AML-193 (cell line): ENCODE results near the gene LEKR1.

ENCODE experiments used
- DNase-seq, 2 experiments: peaks; one replicate each; lab custom pipeline; 2025; lab: John Stamatoyannopoulos, UW

The LEKR1 gene

DNA sequence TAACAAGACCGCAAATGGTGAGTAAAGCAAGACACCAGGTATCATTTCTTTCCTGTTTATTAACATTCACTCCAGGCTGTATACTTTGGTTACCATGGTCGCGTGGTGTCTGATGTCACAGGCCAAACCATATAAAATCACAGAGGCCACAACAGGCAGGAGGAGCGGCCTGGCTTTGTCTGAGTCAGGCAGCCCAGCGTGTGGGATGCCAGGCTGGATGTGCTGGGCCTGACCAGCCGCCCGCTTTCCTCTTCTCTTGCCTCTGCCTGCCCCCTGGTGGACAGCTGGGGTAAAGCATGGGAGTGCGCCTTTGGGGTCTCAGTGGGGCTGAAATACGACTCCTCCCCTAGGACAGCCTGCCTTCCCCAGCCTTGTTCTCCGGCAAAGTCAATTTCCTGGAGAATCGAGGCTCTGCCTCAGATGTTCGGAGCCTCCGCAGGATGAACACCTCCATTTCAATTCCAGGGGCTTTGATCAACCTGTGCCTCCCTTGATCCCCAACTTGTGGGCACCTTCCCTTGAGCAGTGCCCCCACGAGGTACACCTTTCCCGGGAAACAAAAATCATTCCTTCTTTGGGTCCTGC is 255.6 kb downstream of the LEKR1 start:
- no peak for DNase-seq

DNA sequence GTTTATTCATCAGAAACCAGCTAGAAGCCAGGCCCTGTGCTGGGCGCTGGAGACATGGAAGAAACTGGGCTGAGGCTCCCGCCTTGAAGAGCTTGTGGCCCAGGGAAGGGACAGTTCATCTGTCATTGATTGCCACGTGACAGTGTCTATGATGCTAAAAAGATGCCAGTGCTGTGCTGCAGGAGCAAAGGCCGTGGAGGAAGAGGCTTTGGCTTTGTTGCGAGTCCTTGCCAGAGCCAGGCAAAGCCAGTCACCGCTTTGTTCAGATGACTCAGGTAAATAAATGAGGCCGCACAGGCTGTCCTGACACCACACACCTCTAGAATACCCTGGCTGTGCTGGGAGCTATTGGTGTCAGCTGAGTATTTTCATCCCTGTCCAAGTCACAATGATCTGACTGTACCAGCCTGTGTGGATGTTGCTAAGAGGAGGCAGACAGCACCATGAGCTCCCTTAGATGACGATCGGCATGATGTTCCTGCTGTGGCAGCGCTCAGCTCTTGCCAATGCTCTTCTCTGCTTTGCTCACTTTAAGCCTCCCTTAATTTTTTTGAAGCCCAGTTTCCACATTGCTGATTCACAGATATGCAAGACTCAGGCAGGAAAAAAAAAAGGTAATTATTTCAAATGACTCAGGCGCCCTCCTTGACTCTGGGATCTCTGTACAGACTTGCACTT is 256.3 kb downstream of the LEKR1 start:
- DNase-seq = no peak

DNA sequence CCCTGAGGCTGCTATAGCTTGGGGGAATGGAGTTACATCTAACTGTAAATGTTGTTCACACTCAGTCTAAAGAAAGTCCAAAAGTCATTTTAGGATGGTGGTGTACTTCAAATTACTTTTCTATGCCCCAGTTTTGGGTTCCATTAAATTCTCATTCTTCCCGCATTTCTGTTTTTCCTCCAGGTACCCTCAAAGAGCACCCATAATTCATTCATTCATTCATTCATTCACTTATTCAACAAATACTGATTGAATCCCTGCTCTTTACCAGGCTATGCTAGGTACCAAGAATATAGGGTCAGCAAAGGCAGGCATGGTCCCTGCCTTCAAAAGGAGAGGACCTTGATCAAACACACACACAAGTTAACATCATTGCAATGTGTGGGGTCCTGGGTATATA is 257.7 kb downstream of the LEKR1 start:
- DNase-seq = no peak

DNA sequence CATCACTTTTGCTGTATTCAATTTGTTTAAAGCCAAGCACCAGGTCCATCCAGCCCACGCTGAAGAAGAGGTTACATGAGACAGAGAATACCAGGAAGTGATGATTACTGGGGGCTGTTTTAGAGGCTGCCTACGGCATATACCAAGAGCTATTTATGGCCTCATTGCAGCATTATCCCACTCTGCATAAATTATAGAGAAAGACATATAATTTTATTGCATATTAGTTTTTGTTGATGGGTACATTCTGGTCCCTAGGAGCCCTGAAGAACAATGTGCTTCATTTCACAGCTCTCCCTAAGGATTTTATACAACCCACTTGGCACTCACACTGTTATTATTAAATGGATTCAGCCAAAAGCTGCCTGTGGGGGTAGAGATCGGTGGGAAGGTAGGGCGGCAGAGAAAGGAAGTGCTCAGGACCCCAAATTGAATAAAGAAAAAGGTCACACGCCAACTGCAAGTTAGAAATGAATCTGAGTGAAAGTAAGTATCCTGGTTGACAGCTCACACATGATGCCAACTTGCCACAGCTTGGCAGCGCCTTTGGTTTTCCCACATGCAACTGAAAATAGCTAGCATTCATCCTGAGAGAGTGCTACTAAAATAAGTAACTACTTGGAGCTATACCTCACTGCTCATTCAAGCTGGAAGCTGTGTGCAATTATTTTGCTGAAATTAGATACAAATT is 260.1 kb downstream of the LEKR1 start:
- no peak for DNase-seq

DNA sequence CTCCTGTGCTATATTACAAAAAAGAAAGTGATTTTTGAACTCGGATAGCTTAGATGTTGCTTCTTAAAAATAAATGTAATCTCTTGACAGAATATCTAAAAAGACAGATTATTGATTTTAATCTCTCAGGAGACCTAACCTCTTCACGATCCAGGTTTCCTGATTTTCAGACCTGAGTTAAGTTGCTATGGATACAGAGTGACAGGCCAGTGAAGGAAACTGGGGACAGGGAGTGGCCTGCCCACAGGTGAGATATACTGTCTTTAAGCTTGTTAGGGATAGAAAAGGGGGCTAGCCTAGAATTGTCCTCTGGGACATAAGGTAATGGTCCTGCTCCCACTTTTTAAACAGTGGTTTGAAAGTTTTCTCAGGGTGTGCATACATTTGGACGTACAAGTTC is 260.6 kb downstream of the LEKR1 start:
- no peak for DNase-seq

DNA sequence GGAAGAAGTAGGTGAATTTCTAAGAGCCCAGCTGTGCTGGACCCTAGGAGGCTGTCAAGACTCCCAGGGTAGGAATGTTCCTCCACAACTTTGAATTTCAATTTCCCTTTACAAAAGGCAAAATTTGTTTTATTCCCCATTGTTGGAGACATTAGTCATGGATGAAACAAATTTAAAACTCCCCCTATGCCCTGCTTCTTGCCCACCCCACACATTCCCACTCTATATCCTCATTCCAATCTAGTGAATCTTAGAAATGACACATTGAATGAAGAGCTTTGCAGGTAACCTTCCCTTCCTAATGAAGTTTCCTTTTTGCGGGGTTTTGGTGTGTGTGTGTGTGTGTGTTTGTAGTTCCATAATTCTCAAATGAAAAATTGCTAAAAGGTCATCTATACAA is 261.2 kb downstream of the LEKR1 start:
- no peak for DNase-seq

DNA sequence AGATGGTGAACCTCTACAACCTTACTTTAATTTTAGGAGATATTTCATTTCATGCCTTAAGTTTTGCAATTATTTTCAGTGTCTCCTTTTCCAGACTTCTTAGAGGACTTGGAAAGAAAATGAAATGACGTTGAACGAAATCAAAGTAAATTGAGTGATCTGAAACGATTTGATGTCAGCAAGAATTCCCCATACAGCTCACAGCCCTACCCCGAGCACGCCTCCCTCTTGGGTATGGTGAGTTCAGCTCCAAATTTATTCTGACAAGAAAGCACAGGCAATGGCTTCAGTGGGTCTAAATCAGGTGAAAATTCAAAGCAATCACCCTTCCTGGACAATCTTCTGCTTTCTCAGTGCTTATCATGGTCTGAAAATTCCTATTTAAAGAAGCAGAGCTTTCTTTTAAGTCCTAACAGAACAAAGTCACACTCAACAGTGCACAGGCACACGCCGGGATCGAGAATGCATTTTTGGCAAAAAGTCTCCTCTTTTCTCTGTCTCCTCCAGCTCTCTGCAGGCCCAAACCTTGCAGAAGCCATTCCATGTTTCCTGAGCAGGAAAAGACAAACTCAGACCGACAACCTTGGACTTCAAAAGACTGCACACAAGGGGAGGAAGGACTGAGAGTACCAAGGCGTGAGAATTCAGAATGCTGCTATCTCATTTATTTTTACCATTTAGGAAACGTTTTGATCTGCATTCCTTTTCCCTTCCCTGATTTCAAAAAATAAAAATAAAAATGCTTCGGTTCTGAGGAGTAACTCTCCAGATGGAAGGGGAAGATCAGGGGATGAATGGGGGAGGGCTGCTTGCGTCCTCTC is 261.8 kb downstream of the LEKR1 start:
- no peak for DNase-seq

DNA sequence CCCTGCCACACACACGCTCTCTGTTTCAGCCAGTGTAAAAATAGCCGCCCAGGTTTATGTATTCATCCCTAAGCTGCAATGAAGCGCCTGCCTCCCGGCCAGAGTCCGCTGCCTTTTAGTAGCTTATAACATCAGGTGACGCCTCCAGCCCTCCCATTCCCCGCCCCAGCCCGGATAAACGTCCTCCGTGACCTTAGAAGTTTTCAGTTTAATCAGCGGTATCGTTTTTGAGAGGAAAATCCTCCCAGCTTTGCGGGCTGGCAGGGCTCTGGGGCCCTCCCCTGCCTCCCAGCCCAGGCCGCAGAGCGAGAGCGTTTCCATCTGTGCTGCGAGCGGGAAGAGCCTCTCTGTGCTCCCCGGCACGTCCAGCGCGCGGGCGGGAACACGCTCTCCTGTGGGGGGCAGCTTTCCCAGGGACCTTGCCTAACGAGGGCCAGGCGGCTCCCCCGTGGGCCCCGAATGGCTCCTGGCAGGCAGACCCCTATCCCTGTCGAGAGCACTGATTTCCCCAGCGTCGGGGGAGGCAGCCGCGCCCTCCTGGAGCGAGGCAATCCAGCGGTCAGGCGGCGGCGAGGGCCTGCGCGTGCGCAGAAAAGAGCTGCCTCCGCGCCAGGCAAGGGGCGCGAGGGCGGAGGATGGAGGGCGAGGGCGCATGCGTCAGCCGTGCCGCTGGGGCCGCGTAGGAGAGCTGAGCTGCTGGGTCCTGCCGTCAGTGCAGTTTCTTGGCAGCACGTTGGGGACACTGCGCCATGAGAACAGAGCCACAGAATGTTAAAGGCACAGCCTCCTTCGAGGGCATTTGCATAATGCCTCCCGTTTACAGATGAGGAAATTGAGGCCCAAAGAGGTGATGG is 262.7 kb downstream of the LEKR1 start:
- no peak for DNase-seq

DNA sequence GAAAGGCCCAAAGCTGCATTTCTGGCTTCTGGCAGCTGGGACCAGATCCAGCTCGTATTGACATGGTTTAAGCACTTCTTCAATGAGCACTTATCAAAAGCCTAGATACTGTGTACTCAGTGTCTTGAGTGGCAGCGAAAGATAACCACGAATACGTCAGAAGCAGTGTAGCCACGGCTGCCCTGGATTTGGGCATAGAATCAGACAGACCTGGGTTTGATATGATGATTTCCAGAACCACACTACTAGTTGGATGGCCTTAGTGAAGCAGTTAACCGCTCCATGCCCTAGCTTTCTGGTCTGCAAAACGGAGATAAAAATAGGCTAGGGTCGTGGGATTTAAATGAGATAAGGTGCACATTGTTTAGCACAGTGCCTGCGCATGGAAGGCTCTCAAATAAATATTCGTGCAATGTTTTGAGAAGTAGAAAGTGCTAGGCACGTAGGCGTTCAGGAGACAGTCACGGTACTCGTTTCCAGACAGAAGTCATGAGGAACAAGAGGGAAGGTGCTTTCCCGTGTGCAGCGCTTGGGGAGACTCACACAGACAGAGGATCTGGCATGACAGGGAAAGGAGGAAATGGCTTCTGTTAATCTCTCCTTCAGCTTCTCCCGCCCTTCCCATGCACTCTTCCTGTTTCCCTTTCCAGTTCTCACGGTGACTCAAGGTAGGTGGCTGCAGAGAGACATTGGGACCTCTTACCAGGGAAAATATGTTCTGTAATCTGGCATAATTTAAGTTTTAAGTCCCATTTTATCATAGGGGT is 263.5 kb downstream of the LEKR1 start:
- DNase-seq = no peak

DNA sequence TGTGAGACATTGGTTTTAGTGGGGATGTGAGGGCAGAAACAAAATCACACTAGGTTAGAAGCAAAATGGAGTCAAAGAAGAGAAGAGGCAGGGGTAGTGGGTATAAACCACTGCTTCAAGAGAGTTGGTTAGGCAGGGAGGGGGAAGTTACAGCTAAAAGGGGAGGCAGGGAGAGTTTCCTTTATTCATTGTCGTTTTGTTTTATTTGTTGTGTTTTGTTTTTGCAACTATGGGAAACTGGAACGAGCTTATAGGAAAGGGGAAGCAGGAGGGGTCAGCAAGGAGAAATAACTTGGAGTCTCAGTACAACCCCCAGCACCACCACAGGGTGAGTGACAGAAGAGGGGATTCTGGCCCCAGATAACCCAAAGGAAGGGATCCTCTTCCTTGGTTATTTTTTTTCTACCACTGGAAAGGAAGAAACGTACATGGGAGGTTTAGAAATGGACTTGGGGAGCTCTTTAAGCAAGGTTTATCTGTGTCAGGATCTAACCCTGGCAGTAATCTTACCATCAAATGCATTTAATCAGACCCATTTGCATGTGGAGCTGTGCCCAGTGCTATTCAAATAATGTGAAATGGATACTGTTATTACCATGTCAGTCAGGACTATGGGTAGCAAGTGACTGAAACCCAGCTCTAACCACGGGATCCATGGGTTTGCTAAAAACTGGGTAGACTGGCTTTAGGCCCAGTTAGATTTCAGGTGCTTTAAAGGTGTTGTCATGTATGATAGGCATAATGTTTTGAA is 265.1 kb downstream of the LEKR1 start:
- DNase-seq = no peak

DNA sequence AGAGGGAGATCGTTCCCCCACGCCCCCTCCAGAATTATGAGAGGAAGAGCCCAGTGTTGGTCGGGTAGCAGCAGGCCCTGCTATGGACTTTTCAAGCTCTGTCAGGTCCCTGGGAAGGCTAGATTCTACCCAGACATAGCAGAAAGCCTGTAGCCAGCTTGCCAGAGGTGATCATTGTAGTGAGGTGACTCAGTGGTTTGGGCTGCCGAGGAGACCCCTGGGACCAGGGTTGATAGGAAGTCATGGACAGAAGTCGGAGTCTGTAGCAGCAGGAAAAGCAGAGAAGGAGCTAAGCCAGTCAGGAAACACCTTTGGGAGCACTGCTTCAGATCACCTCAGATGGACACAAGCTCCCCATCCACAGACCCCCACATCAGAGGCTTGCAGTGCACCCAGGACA is 266.1 kb downstream of the LEKR1 start:
- no peak for DNase-seq

DNA sequence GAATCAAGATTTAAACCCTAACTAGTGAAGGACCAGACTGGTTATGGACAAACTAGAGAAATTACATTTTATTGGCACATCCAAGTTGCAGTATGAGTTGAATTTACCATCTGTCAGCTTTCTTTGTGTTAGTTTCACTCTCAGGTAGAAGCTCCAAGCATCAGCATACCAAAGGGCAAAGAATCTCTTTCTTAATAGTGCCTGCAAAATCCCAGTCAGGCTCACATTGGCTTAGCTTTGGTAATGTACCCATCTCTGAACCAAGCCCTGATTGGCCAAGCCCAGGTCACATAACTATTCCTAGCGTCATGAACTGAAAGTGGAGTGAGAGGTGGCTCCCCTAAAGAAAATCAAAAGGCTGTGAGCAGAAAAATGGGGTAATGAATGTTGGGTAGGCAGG is 266.9 kb downstream of the LEKR1 start:
- no peak for DNase-seq

DNA sequence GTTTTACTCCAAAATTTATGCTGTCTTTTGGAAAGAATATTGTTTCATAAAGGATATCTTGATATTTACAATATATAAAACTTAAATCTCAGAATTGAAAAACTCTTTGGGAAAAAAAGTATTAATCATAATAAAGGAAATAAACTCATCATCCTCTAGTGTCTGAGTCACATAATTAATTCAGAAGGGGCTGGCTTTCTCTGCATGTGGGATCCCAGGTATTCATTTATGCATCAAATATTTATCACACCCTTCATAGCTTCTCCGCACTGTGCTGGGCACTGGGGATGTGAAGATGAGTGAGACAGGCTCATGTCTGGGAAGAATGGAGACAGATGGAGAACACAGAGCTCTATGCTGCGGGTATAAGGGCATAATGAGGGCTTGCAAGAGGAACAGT is 268.1 kb downstream of the LEKR1 start:
- no peak for DNase-seq

DNA sequence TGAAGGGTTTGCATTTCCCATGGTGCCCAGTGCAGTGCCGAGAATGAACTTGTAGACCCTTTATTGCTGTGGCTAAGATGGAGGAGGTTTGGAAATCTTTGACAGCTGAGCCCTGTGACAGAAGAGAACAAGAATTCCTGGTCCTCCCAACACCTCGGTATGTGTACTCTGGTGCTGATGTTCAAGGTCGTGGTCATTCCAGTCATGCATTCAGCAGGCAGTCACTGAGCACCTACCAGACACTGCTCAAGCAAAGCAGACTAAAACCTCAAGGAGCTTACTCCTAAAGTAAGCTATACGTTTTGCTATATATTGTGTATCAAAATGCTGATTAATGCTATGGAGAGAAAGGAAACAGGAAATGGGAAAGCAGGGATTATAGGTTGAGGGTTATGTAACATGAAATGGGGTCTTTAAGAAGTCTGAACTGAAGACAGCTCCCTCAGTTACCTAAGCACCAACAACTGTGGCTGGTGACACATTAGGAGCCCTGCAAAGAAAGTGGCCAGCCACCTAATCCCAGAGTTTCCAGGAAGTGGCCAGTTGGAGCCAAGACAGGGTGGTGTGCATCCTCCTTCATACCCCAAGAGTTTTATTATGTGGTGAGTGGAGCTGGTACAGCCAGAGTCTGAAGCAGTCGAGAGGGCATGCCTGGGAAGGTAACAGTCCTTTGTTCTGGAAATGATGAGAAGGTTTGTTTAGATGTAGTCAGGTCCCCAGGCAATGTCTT is 268.8 kb downstream of the LEKR1 start:
- no peak for DNase-seq
